Measurements from ENCODE around the gene TNFSF10. TPM values are rescaled to one million over a fixed set of nuclear protein-coding genes. Genes with fewer than 3 reads are reported as not detected.

Gene TNFSF10
- polyA plus RNA-seq, 1 donor from 2014 or later: not detected

DNA sequence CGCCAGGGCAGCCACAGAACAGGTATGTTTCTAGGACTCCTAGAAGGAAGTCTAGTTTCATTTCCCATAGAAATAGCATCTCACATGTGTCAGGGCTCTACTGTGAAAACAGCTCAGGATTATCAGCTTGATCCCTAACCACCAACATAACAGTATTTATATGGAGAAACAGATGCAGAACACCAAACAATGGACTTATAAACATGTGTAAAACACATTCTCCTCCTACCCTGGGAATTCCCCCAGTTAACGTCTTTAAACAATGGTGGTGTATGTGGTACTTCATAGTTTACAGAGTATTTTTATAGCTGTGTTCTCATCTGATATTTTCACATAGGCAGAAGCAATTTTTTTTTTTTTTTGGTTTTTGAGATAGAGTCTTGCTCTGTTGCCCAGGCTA lies 9.7 kb downstream of the TNFSF10 start:
- no peaks in the 10 kb centered on the region for H3K27me3 ChIP-seq (ENCODE audit: insufficient read depth, low read depth, low read length)
- no peak overlapping the region for H3K4me3 ChIP-seq (ENCODE audit: low read length)
- no peak overlapping the region for H3K27ac ChIP-seq (ENCODE audit: low read length)
- H3K9me2 ChIP-seq (ENCODE audit: insufficient read depth, low read length): no peaks in the 10 kb centered on the region
- H3K9ac ChIP-seq (ENCODE audit: low read length): no peak overlapping the region
- no peaks in the 10 kb centered on the region for H3F3A ChIP-seq (ENCODE audit: insufficient read depth, low read length, poor library complexity, severe bottlenecking)
- no peaks in the 10 kb centered on the region for H3K9me3 ChIP-seq (ENCODE audit: low read length)
- TF ChIP-seq SMC3 (conservative IDR thresholded peaks at IDR 0.05; ENCODE audit: poor library complexity) (no peak), RAD21 (conservative IDR thresholded peaks at IDR 0.05) (no peak), EZH2 (IDR thresholded peaks at IDR 0.05; ENCODE audit: borderline replicate concordance, insufficient read depth, low read length, poor library complexity, severe bottlenecking) (no peak), POLR2AphosphoS5 (IDR thresholded peaks at IDR 0.05) (no peak), TAF1 (IDR thresholded peaks at IDR 0.05; ENCODE audit: low read depth) (no peak), MXI1 (conservative IDR thresholded peaks at IDR 0.05; ENCODE audit: poor library complexity, severe bottlenecking) (no peak), EP300 (conservative IDR thresholded peaks at IDR 0.05; ENCODE audit: poor library complexity, severe bottlenecking) (no peak), REST (IDR thresholded peaks at IDR 0.05; ENCODE audit: borderline replicate concordance) (no peak)
- TF ChIP-seq, protein P1, sequence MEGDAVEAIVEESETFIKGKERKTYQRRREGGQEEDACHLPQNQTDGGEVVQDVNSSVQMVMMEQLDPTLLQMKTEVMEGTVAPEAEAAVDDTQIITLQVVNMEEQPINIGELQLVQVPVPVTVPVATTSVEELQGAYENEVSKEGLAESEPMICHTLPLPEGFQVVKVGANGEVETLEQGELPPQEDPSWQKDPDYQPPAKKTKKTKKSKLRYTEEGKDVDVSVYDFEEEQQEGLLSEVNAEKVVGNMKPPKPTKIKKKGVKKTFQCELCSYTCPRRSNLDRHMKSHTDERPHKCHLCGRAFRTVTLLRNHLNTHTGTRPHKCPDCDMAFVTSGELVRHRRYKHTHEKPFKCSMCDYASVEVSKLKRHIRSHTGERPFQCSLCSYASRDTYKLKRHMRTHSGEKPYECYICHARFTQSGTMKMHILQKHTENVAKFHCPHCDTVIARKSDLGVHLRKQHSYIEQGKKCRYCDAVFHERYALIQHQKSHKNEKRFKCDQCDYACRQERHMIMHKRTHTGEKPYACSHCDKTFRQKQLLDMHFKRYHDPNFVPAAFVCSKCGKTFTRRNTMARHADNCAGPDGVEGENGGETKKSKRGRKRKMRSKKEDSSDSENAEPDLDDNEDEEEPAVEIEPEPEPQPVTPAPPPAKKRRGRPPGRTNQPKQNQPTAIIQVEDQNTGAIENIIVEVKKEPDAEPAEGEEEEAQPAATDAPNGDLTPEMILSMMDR (IDR thresholded peaks at IDR 0.05; ENCODE audit: poor library complexity, severe bottlenecking): no peak
- H2AFZ ChIP-seq (ENCODE audit: low read depth, low read length): no peak overlapping the region
- H3K4me2 ChIP-seq (ENCODE audit: low read length): no peak overlapping the region
- H3K79me2 ChIP-seq (replicated peaks; ENCODE audit: insufficient read depth, low read length): no peaks in the 10 kb centered on the region
- H3K36me3 ChIP-seq (ENCODE audit: insufficient read depth, low read length): no peaks in the 10 kb centered on the region
- no peaks in the 10 kb centered on the region for H4K20me1 ChIP-seq (ENCODE audit: insufficient read depth)

DNA sequence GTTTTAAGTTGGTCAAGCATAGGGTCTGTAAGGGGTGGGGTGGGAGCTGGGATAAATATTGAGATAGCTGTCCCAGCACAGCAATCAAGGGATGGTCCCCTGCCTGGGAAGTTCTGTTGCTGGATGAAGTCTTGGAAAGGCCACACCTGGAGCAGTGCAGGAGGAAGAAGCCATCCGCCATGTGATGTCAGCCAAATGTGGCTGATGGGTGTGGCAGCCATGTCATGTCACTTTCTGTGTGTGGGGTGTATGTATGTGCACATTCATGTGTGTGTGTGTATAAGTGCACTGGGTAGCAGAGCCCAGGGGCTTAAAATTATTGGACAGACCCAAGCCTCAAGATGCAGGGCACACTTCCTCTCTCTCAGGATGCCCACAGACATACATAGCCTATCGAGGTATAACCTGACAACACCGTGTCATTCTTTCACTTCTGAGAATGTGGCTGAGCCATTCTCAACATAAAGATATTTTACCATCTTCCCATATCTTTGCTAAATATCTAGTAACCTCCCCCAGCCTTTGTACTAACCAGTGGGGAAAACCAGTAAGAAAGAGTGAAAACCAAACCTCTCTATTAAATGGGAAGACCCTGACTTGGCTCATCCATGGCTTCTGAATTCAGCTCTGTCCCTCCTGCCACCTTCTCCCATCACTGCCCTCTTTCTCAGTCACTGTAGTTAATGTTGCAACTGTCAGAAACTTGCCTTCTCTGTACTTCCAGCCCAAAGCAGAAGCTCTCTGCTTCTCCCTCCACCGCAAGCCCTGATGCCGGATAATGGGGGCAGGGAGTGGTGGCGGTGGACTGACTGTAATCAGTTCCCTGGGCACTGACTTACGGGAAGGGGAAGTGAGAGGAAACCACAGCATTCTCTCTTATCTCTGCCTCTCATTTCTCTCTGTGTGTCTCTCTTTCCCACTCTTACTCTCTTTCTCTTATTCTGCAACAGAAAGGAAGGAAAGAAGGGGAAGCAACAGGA lies 11.2 kb downstream of the TNFSF10 start:
- Histone ChIP-seq H3K27me3 (ENCODE audit: insufficient read depth, low read depth, low read length) (no peaks in the 10 kb centered on the region), H3K27ac (ENCODE audit: low read length) (no peak overlapping the region), H4K20me1 (ENCODE audit: insufficient read depth) (no peaks in the 10 kb centered on the region), H3K36me3 (ENCODE audit: insufficient read depth, low read length) (no peaks in the 10 kb centered on the region), H3K9me2 (ENCODE audit: insufficient read depth, low read length) (no peaks in the 10 kb centered on the region), H3K4me3 (ENCODE audit: low read length) (no peak overlapping the region), H3K9me3 (ENCODE audit: low read length) (no peaks in the 10 kb centered on the region), H3K9ac (ENCODE audit: low read length) (no peak overlapping the region), H3K4me2 (ENCODE audit: low read length) (no peak overlapping the region), H3K79me2 (replicated peaks; ENCODE audit: insufficient read depth, low read length) (no peaks in the 10 kb centered on the region), H2AFZ (ENCODE audit: low read depth, low read length) (no peak overlapping the region), H3F3A (ENCODE audit: insufficient read depth, low read length, poor library complexity, severe bottlenecking) (no peaks in the 10 kb centered on the region)
- TF ChIP-seq TAF1 (IDR thresholded peaks at IDR 0.05; ENCODE audit: low read depth) (no peak), SMC3 (conservative IDR thresholded peaks at IDR 0.05; ENCODE audit: poor library complexity) (no peak), EP300 (conservative IDR thresholded peaks at IDR 0.05; ENCODE audit: poor library complexity, severe bottlenecking) (no peak), RAD21 (conservative IDR thresholded peaks at IDR 0.05) (no peak), REST (IDR thresholded peaks at IDR 0.05; ENCODE audit: borderline replicate concordance) (no peak), EZH2 (IDR thresholded peaks at IDR 0.05; ENCODE audit: borderline replicate concordance, insufficient read depth, low read length, poor library complexity, severe bottlenecking) (no peak), MXI1 (conservative IDR thresholded peaks at IDR 0.05; ENCODE audit: poor library complexity, severe bottlenecking) (no peak), POLR2AphosphoS5 (IDR thresholded peaks at IDR 0.05) (no peak)
- TF ChIP-seq, protein P1 (IDR thresholded peaks at IDR 0.05; ENCODE audit: poor library complexity, severe bottlenecking): no peak

Measured in neural cell (in vitro differentiated cells).